Measurements from ENCODE around the gene MEAF6. TPM values are rescaled to one million over a fixed set of nuclear protein-coding genes. Genes with fewer than 3 reads are reported as not detected.

MEAF6 gene
- total and polyA plus RNA-seq, 2 of the 8 experiments (the other 6 are each of a cell fraction or from before 2014, with no cell fraction given) = 23.0 to 38.8 TPM

GRCh38 chr1:37452416-37452815, 62.1 kb downstream of the MEAF6 start (continued):
- TF ChIP-seq PHF8 (conservative IDR thresholded peaks at IDR 0.05; ENCODE audit: low read depth, low read length) (no peak), GABPA (IDR thresholded peaks at IDR 0.05; ENCODE audit: borderline replicate concordance, insufficient read depth, low read length) (no peak), HDAC2 (IDR thresholded peaks at IDR 0.05; ENCODE audit: borderline replicate concordance in 1 of 2, low read depth in 2 of 2, low read length in 2 of 2) (no peak), CHD7 (IDR thresholded peaks at IDR 0.05; ENCODE audit: insufficient replicate concordance, low read length) (no peak), CREB1 (IDR thresholded peaks at IDR 0.05) (no peak), SIRT6 (IDR thresholded peaks at IDR 0.05; ENCODE audit: low read length) (no peak), BCL11A (IDR thresholded peaks at IDR 0.05; ENCODE audit: low read depth in 2 of 2, low read length in 2 of 2) (no peak), EP300 (IDR thresholded peaks at IDR 0.05; ENCODE audit: borderline replicate concordance in 1 of 2, low read depth in 2 of 2, low read length in 2 of 2) (no peak), RXRA (IDR thresholded peaks at IDR 0.05; ENCODE audit: insufficient read depth, low read depth, low read length) (no peak)
